ENCODE measurements around the gene MARCHF5. TPM values are rescaled to one million over a fixed set of nuclear protein-coding genes. Genes with fewer than 3 reads are reported as not detected.
"Not testable (repeated sequence)": the region's sequence is repeated elsewhere in the genome, so short reads cannot be mapped to it uniquely, and the experiment has no call there.

MARCHF5 gene
- total RNA-seq, 1 experiment from 2014 or later = 24.0 TPM

- peak; percentile 82 for DNase-seq (ENCODE audit: low spot score)
Measured at GRCh38 chr10:92387289-92387940, 96.4 kb downstream of the MARCHF5 start.

GRCh38 chr10:92393173-92393572, 102.2 kb downstream of the MARCHF5 start:
- DNase-seq (ENCODE audit: low spot score) = not testable (repeated sequence)

DNA sequence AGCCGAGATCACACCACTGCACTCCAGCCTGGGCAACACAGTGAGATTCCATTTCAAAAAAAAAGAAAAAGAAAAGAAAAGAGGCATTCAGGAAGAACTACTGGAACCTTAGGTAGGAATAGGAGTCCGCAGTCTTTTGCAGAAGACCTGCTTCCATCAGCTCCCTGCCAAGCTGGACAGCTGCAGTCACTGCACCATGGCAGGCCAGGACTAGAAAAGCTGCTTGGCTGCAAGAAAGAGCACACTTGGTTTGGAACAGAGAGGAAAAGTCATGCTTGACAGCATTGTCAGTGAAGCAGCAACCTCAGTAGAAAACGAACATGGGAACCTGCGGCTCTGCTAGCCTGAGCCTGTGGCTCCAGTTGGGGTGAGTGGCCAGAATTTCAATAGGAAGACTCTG, 104.3 kb downstream of the MARCHF5 start:
- no peak for DNase-seq (ENCODE audit: low spot score)

DNA sequence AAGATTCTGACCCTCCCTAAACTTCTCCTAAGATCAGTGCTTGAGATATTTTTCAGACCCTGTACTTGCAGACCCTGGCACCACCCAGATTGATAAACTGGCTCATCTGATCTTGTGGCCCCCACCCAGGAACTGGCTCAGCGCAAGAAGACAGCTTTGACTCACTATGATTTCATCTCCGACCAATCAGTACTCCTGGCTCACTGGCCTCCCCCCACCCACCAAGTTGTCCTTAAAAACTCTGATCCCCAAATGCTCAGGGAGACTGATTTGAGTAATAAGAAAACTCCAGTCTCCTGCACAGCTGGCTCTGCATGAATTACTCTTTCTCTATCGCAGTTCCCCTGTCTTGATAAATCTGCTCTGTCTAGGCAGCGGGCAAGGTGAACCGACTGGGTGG, 111.3 kb downstream of the MARCHF5 start:
- DNase-seq (ENCODE audit: low spot score) = peak; percentile 21

Other genes with a start within 250 kb of the MARCHF5 start
- 0.28 and 0.69 TPM in 2 replicates for gene CPEB3, start 89 bp upstream of the MARCHF5 start, total RNA-seq (2014; rRNA removed; shearing (Covaris generic))

Measured in A172 (cell line).